PC-9 (cell line): ENCODE measurements around the gene KREMEN1. TPM values are rescaled to one million over a fixed set of nuclear protein-coding genes. Genes with fewer than 3 reads are reported as not detected.

Experiments
- BruUV-seq: library from RNA; stranded (reverse); fragments of 400-500 nt; replicated peaks from 2 replicates; lab custom pipeline; 2021; lab: Mats Ljungman, UMichigan
- CTCF ChIA-PET: fragments of 300-600 bp; sonication (Branson Sonifier 250); formaldehyde crosslinking; loops from one replicate; lab custom pipeline; 2022; ENCODE audit warnings: antibody characterized with exemption; lab: Charles Lee
- POLR2A ChIA-PET: fragments of 300-600 bp; sonication (Branson Sonifier 250); formaldehyde crosslinking; loops from one replicate; lab custom pipeline; 2022; ENCODE audit warnings: antibody characterized with exemption; ENCODE audit not compliant: unreplicated experiment; lab: Charles Lee
- DNase-seq, 2 experiments: peaks; one replicate each; pipeline versions ENCODE4 v3.0.0 to v3.0.0-alpha.2; 2015 to 2022; ENCODE audit warnings: mixed read lengths in 1 of 2
- H2AFZ ChIP-seq: fragments of 200-600 bp; sonication (generic); 2 replicates; pipeline ENCODE4 v1.8.1; 2017; ENCODE audit warnings: antibody characterized with exemption
- H3F3A ChIP-seq: fragments of 200-600 bp; sonication (generic); 2 replicates; pipeline ENCODE4 v1.8.1; 2017; ENCODE audit warnings: antibody characterized with exemption, mild to moderate bottlenecking, low read depth; ENCODE audit not compliant: insufficient read depth
- H3K27ac ChIP-seq: fragments of 200-600 bp; sonication (generic); 2 replicates; pipeline ENCODE4 v1.6.1; 2016; ENCODE audit warnings: mixed run types
- H3K27me3 ChIP-seq: fragments of 200-600 bp; sonication (generic); 2 replicates; pipeline ENCODE4 v1.6.1; 2016; ENCODE audit warnings: low read depth, mixed run types; ENCODE audit not compliant: insufficient read depth
- H3K36me3 ChIP-seq: fragments of 200-600 bp; sonication (generic); 2 replicates; pipeline ENCODE4 v1.6.1; 2016; ENCODE audit warnings: low read depth, mixed run types
- H3K4me1 ChIP-seq: fragments of 200-600 bp; sonication (generic); replicated peaks from 2 replicates; pipeline ENCODE4 v1.6.1; 2016; ENCODE audit warnings: mixed run types; ENCODE audit not compliant: insufficient read depth
- H3K4me2 ChIP-seq: fragments of 200-600 bp; sonication (generic); 2 replicates; pipeline ENCODE4 v1.6.1; 2017; ENCODE audit warnings: mixed run types
- H3K4me3 ChIP-seq: fragments of 200-600 bp; sonication (generic); 2 replicates; pipeline ENCODE4 v1.6.1; 2016; ENCODE audit warnings: mixed run types
- H3K79me2 ChIP-seq: fragments of 200-600 bp; sonication (generic); 2 replicates; pipeline ENCODE4 v1.6.1; 2017; ENCODE audit warnings: low read depth, mixed run types
- H3K9me2 ChIP-seq: fragments of 200-600 bp; sonication (generic); 2 replicates; pipeline ENCODE4 v1.8.1; 2017; ENCODE audit warnings: mild to moderate bottlenecking; ENCODE audit not compliant: insufficient read depth
- H3K9me3 ChIP-seq: fragments of 200-600 bp; sonication (generic); 2 replicates; pipeline ENCODE4 v1.8.1; 2016; ENCODE audit warnings: low read depth; ENCODE audit not compliant: insufficient read depth
- H4K20me1 ChIP-seq: fragments of 200-600 bp; sonication (generic); 2 replicates; pipeline ENCODE4 v1.8.1; 2017; ENCODE audit not compliant: insufficient read depth
- CTCF ChIP-seq: fragments of 200-600 bp; sonication (generic); conservative IDR thresholded peaks from 2 replicates; pipeline ENCODE4 v1.6.1; 2017; ENCODE audit warnings: mixed run types, antibody characterized with exemption, mild to moderate bottlenecking, moderate library complexity
- EZH2 ChIP-seq: fragments of 200-600 bp; sonication (generic); IDR thresholded peaks from 2 replicates; pipeline ENCODE4 v1.8.0; 2017; ENCODE audit warnings: antibody characterized with exemption, low read depth
- intact Hi-C: fragments of 100-400 bp; cut with micrococcal nuclease; formaldehyde crosslinking; loops from one replicate; pipeline ENCODE4 v1.10.0; 2022; ENCODE audit not compliant: unreplicated experiment
- total RNA-seq: library from RNA; stranded (reverse); gene quantifications from 2 replicates; pipeline ENCODE4 v1.2.3, GENCODE V29; 2021

Gene KREMEN1
- total RNA-seq, 1 experiment from 2014 or later, result 6.1 TPM

DNA sequence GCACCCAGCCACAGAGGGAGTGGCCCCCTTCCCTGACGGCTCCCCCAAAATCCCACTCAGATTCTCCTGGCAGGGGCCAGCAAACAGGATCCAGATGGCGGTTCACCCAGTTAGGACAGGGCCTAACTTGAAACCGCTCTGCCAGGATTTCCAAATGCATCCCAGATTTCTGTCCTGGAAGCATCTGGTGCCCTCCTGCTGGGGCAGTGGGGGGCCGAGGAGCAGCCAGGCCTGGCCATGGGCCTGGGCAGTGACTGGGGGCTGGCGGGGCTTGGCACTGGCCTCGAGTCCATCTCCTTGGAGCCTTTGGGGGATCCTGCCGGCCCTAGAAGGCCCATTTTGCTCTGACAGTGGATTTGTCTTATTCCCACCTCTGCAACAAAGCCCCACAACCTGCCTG, 115.0 kb downstream of the KREMEN1 start:
- CTCF ChIA-PET, result no interaction called here

GRCh38 chr22:29190051-29190450, 117.2 kb downstream of the KREMEN1 start:
- intact Hi-C loops, result no loop called here
- Histone ChIP-seq H3K9me3 (peaks cover 3% of the 10 kb centered on the region; the same call in 1 of the 2 replicates), H3K4me2 (no peak overlapping the region), H3K4me3 (no peak overlapping the region), H3K27ac (no peak overlapping the region), H3K4me1 (no peaks in the 10 kb centered on the region), H3K27me3 (no peaks in the 10 kb centered on the region), H3F3A (no peaks in the 10 kb centered on the region), H3K36me3 (no peaks in the 10 kb centered on the region), H3K9me2 (no peaks in the 10 kb centered on the region), H2AFZ (no peak overlapping the region), H3K79me2 (no peaks in the 10 kb centered on the region), H4K20me1 (no peaks in the 10 kb centered on the region)
- POLR2A ChIA-PET, result no interaction called here
- no peak for DNase-seq
- TF ChIP-seq EZH2 (no peak), CTCF (no peak)
- BruUV-seq, result no TSS peak
- CTCF ChIA-PET, result no interaction called here

More for the DNA sequence above, 115.0 kb downstream of the KREMEN1 start:
- Histone ChIP-seq H3K4me3 (no peak overlapping the region), H2AFZ (no peak overlapping the region), H3K79me2 (no peaks in the 10 kb centered on the region), H3K36me3 (no peaks in the 10 kb centered on the region), H3F3A (no peaks in the 10 kb centered on the region), H3K9me2 (no peaks in the 10 kb centered on the region), H3K9me3 (no peaks in the 10 kb centered on the region), H3K4me1 (no peaks in the 10 kb centered on the region), H3K4me2 (no peak overlapping the region), H3K27me3 (no peaks in the 10 kb centered on the region), H4K20me1 (no peaks in the 10 kb centered on the region), H3K27ac (no peak overlapping the region)
- DNase-seq, result no peak
- no peak for TF ChIP-seq EZH2
- no peak for TF ChIP-seq CTCF
- no TSS peak for BruUV-seq
- POLR2A ChIA-PET, result no interaction called here
- intact Hi-C loops, result no loop called here

- Histone ChIP-seq H3K27me3 (no peaks in the 10 kb centered on the region), H3K4me3 (no peak overlapping the region), H2AFZ (no peak overlapping the region), H3K27ac (no peak overlapping the region), H4K20me1 (no peaks in the 10 kb centered on the region), H3K79me2 (no peaks in the 10 kb centered on the region), H3K4me1 (no peaks in the 10 kb centered on the region), H3K9me2 (no peaks in the 10 kb centered on the region), H3K4me2 (no peak overlapping the region), H3K36me3 (no peaks in the 10 kb centered on the region), H3F3A (no peaks in the 10 kb centered on the region), H3K9me3 (peaks cover 3% of the 10 kb centered on the region; the same call in 1 of the 2 replicates)
- intact Hi-C loops, result no loop called here
- ChIA-PET POLR2A (no interaction called here), CTCF (no interaction called here)
- no peak for DNase-seq
- TF ChIP-seq CTCF (no peak), EZH2 (no peak)
- BruUV-seq, result no TSS peak
These were observed 118.1 kb downstream of the KREMEN1 start for GRCh38 chr22:29190918-29191317.
